Measurements from ENCODE around the gene COL12A1.

The COL12A1 gene

DNA sequence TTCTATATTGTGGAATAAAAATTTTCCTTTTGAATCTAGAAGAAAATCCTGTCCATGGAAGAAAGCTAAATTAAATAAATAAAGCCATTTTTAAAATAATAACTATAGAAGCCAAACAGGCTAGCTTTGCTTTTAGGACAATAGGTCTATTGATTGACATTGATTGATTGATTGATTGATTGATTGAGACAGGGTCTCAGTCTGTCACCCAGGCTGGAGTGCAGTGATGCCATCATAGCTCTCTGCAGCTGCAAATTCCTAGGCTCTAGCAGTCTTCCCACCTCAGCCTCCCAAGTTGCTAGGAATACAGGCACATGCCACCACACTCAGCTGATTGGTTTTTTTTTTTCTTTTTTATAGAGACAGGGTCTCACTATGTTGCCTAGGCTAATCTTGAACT is 97.9 kb downstream of the COL12A1 start:
- TF ChIP-seq, protein P1, sequence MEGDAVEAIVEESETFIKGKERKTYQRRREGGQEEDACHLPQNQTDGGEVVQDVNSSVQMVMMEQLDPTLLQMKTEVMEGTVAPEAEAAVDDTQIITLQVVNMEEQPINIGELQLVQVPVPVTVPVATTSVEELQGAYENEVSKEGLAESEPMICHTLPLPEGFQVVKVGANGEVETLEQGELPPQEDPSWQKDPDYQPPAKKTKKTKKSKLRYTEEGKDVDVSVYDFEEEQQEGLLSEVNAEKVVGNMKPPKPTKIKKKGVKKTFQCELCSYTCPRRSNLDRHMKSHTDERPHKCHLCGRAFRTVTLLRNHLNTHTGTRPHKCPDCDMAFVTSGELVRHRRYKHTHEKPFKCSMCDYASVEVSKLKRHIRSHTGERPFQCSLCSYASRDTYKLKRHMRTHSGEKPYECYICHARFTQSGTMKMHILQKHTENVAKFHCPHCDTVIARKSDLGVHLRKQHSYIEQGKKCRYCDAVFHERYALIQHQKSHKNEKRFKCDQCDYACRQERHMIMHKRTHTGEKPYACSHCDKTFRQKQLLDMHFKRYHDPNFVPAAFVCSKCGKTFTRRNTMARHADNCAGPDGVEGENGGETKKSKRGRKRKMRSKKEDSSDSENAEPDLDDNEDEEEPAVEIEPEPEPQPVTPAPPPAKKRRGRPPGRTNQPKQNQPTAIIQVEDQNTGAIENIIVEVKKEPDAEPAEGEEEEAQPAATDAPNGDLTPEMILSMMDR (conservative IDR thresholded peaks at IDR 0.05; ENCODE audit: low read depth, low read length), result no peak
- H3K4me3 ChIP-seq (ENCODE audit: low read depth, low read length), result no peak overlapping the region
- no peak for DNase-seq (ENCODE audit: low read depth)

DNA sequence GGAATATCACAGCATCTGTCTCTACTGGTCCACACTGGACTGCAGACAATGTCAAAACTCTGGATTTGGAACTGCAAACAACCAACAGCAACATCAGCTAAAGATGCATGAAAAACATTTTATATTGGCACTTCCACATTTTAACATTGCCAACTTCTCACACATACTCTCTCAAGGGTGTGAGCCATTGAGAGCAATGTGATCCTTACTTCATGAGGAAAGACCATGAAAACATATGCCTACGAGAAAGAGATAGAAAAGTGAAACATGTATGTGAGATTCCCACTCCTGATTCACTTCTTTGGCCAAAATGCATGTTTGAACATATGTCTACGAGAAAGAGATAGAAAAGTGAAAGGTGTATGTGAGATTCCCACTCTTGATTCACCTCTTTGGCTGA is 99.4 kb downstream of the COL12A1 start:
- TF ChIP-seq, protein P1 (conservative IDR thresholded peaks at IDR 0.05; ENCODE audit: low read depth, low read length), result no peak
- H3K4me3 ChIP-seq (ENCODE audit: low read depth, low read length), result no peak overlapping the region
- no peak for DNase-seq (ENCODE audit: low read depth)

DNA sequence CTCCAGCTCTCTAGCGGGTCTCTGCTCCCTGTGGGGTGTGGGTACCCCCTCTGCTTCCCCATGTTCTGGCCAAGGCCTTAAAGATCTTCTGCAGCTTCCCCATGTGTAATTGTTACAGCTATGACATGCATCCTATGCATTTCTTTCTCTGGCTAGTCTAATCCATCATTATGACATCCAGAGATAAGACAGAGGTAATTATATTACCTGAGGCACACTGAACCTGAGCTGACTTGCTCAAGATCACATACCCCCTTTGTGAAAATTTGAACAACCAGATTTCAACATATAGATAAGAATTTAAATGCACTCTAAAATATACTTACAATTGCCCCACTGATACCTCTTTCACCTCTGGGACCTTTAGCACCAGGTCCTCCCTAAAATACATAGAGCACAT is 102.4 kb downstream of the COL12A1 start:
- no peak for DNase-seq (ENCODE audit: low read depth)
- H3K4me3 ChIP-seq (ENCODE audit: low read depth, low read length), result no peak overlapping the region
- TF ChIP-seq, protein P1 (conservative IDR thresholded peaks at IDR 0.05; ENCODE audit: low read depth, low read length), result no peak

DNA sequence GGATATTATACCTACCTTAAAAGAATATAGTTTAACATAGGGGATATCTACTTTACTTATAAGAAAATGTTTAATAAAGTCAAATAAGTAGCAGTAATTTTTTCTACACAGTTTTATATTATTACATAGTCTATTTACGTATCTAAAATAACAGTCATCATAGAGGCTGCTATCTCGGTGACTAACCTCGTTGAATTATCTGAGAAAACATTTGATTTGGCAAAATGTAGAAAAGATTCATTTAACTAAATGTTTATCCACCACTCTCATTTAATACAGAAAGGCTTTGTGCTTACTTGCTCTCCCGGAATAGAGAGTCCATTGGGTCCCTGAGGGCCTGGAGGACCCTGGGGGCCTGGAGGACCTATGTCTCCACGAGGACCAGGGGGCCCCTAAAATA is 103.6 kb downstream of the COL12A1 start:
- TF ChIP-seq, protein P1 (conservative IDR thresholded peaks at IDR 0.05; ENCODE audit: low read depth, low read length), result no peak
- DNase-seq (ENCODE audit: low read depth), result no peak

DNA sequence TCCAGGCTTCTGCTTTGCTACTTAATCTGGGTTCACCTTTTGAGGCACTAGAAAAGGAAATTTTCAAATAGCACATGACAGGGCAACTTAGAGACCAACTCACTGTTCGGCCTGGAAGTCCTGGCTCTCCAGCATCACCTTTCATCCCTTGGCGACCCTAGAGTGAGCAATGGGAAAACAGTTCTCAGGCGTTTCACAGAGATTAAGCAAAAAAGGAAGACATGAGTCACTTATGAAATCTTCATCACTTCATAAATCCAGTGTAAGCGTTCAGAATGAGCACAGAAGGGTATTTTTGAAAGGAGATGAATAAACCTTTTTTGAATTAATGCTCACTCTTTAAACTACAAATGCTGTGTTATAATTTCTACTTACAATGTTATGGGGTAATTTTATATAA is 104.0 kb downstream of the COL12A1 start:
- TF ChIP-seq, protein P1 (conservative IDR thresholded peaks at IDR 0.05; ENCODE audit: low read depth, low read length), result no peak
- no peak overlapping the region for H3K4me3 ChIP-seq (ENCODE audit: low read depth, low read length)
- peak; percentile 90 for DNase-seq (ENCODE audit: low read depth)

More for the DNA sequence above, 103.6 kb downstream of the COL12A1 start:
- no peak overlapping the region for H3K4me3 ChIP-seq (ENCODE audit: low read depth, low read length)

DNA sequence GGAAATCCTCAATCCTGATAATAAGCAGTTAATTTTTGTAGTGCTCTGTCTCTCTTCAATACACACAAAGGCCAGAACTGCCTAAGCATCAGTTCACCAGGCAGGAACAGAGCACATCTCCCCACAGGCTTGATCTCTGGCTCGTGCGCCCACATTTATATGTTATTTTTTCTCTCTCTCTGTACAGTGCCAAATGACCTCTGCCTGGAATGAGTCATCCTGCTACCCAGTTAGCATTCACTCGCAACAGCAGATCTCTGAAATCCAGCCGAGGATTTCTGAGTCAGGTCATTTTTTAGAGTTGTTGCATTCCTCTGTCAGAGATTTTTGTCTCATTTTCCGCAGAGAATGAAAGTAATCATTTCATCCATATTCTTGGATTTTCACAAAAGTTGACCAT is 107.1 kb downstream of the COL12A1 start:
- H3K4me3 ChIP-seq (ENCODE audit: low read depth, low read length), result no peak overlapping the region
- peak; percentile 99 for DNase-seq (ENCODE audit: low read depth)
- TF ChIP-seq, protein P1 (conservative IDR thresholded peaks at IDR 0.05; ENCODE audit: low read depth, low read length), result no peak

DNA sequence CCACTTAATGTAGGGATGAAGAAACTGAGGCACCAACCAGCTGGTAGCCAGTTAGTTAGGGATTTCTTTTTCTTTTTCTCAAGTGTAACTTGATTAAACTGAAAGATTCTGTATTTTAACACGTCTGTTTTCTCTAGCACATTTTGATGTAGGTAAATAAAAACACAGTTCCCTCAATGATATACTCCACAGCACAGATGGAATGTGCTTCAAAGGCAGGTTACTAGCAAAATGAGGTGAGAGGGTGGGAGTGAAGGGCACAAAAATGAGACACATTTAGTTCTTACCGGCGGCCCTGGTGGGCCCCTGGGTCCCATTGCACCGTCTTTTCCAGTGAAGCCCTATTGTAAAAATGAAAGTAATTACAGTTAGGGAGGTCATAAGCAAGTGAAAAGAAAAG is 108.9 kb downstream of the COL12A1 start:
- DNase-seq (ENCODE audit: low read depth), result no peak
- TF ChIP-seq, protein P1 (conservative IDR thresholded peaks at IDR 0.05; ENCODE audit: low read depth, low read length), result no peak
- H3K4me3 ChIP-seq (ENCODE audit: low read depth, low read length), result no peak overlapping the region
